ENCODE data around the gene GLUL.

DNA sequence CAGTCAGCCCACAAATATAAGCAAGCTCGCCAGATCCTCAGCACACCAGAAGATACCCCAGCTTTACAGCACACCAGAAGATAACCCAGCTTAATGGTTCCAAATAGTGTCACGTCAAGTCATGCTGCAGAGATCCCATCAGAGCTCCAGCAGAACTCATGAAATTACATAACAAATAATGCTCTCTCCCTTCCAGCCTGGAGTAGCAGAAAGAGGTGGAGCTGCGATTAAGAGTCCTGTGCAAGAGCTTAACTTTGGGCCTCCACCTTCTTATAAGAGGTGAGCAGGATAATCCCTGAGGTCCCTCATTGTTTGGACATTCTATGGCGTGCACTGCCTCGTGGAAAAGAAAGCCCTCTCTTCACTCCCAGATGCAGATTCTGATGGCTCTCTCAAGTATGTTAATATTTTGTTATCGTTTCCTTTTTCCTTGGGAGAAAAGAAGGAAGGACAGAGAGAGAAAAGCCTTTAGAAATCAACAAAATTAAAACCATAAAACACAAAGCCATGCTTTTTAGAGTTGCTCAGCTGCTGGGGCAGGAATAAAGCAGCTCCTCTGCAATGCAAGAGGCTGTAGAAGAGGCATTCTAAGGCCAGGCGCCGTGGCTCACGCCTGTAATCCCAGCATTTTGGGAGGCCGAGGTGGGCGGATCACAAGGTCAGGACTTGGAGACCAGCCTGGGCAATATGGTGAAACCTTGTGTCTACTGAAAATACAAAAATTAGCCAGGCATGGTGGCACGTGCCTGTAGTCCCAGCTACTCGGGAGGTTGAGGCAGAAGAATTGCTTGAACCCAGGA lies 59.1 kb downstream of the GLUL start:
- TF ChIP-seq ZNF629 (tag by site-specific recombination; IDR thresholded peaks at IDR 0.05): no peak
- no peak for TF ChIP-seq CTCF (tag by site-specific recombination; IDR thresholded peaks at IDR 0.05)
- no peak for TF ChIP-seq BCL11A (tag by site-specific recombination; IDR thresholded peaks at IDR 0.05; ENCODE audit: low read depth)

Measured in HEK293 (cell line).